B cell (primary cell): ENCODE data around the gene HHIPL2.

Source experiments
- EZH2 ChIP-seq: IDR thresholded peaks from 2 replicates; pipeline ENCODE4 v1.6.1; 2012; ENCODE audit warnings: borderline replicate concordance, low read depth, mild to moderate bottlenecking, moderate library complexity, low read length; ENCODE audit not compliant: insufficient read depth, poor library complexity, severe bottlenecking
- TF ChIP-seq, protein P1 (sequence below): fragments of 200-600 bp; IDR thresholded peaks from one replicate; pipeline ENCODE4 v1.8.0; 2022; ENCODE audit warnings: antibody characterized with exemption, mild to moderate bottlenecking

DNA sequence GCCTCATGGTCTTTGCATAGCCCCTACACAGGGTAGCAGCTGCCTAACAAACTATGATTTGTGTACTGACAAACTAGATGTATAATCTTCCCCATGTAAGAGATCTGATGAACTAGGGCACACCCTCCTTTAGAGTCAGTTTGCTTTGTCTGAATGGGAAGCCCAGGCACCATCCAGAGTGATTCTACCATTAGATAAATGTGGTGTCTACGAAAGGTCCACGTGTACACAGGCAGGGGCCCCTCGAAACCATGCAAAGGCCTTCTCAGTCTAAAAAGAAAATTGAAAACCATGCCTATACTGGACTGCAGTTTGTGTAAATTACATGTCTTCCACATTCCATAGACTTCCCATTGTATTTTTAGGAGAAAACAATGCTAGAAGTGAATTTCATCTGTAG is 18.7 kb downstream of the HHIPL2 start:
- TF ChIP-seq, protein P1, sequence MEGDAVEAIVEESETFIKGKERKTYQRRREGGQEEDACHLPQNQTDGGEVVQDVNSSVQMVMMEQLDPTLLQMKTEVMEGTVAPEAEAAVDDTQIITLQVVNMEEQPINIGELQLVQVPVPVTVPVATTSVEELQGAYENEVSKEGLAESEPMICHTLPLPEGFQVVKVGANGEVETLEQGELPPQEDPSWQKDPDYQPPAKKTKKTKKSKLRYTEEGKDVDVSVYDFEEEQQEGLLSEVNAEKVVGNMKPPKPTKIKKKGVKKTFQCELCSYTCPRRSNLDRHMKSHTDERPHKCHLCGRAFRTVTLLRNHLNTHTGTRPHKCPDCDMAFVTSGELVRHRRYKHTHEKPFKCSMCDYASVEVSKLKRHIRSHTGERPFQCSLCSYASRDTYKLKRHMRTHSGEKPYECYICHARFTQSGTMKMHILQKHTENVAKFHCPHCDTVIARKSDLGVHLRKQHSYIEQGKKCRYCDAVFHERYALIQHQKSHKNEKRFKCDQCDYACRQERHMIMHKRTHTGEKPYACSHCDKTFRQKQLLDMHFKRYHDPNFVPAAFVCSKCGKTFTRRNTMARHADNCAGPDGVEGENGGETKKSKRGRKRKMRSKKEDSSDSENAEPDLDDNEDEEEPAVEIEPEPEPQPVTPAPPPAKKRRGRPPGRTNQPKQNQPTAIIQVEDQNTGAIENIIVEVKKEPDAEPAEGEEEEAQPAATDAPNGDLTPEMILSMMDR = no peak
- no peak for TF ChIP-seq EZH2
